Peyer's patch (tissue), 4 donors: ENCODE measurements around the gene VRK1.

Experiments used
- POLR2A ChIP-seq, 2 donors: fragments of 450-650 bp; IDR thresholded peaks; one replicate each; pipeline ENCODE4 v1.5.1; 2017; ENCODE audit warnings: antibody characterized with exemption in 2 of 2, mild to moderate bottlenecking in 2 of 2, moderate library complexity in 2 of 2
- TF ChIP-seq, protein P1 (sequence below), 6 experiments: fragments of 450-650 bp in 4 of 6; fragments of 200-600 bp in 2 of 6; sonication (generic) in 1 of 6; IDR thresholded peaks; one replicate each; pipeline ENCODE4 v1.5.1; 2017 to 2019; ENCODE audit warnings: antibody characterized with exemption in 6 of 6, mild to moderate bottlenecking in 3 of 6, moderate library complexity in 1 of 6

DNA sequence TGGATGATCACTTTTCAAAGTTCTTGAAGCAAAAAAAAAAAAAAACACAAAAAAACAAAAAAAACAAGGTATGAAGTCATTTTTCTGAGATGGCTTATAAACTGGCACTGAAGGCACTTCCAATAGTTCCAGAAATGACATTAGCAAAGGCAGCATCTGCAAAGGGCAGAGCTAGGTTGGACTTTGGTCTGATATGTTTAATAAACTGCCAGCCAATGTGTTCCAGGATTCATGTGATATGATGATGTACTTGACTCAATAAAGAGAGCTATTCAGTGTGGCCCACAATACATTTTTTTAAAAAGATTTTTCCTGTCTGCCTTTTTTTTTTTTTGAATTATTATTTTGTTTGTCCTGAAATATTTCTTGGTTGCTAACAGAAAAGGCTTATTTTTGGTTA is 79.6 kb downstream of the VRK1 start:
- TF ChIP-seq POLR2A (IDR thresholded peaks at IDR 0.05): no peak
- TF ChIP-seq, protein P1, sequence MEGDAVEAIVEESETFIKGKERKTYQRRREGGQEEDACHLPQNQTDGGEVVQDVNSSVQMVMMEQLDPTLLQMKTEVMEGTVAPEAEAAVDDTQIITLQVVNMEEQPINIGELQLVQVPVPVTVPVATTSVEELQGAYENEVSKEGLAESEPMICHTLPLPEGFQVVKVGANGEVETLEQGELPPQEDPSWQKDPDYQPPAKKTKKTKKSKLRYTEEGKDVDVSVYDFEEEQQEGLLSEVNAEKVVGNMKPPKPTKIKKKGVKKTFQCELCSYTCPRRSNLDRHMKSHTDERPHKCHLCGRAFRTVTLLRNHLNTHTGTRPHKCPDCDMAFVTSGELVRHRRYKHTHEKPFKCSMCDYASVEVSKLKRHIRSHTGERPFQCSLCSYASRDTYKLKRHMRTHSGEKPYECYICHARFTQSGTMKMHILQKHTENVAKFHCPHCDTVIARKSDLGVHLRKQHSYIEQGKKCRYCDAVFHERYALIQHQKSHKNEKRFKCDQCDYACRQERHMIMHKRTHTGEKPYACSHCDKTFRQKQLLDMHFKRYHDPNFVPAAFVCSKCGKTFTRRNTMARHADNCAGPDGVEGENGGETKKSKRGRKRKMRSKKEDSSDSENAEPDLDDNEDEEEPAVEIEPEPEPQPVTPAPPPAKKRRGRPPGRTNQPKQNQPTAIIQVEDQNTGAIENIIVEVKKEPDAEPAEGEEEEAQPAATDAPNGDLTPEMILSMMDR (IDR thresholded peaks at IDR 0.05): no peak
